Measurements from ENCODE around the gene SHISA8. TPM values are rescaled to one million over a fixed set of nuclear protein-coding genes. Genes with fewer than 3 reads are reported as not detected.

SHISA8 gene
- total and polyA plus RNA-seq, 2 experiments from 2014 or later: not detected

GRCh38 chr22:41883400-41883799 is 31.5 kb downstream of the SHISA8 start:
- Histone ChIP-seq H3K27me3 (no peaks in the 10 kb centered on the region), H3K36me3 (peaks cover 92% of the 10 kb centered on the region), H3K9me3 (ENCODE audit: low read depth) (no peaks in the 10 kb centered on the region), H3K4me1 (ENCODE audit: low read depth) (no peaks in the 10 kb centered on the region), H3K27ac (no peak overlapping the region), H3K4me3 (no peak overlapping the region)
- DNase-seq (ENCODE audit: low read depth in 1 of 2, low spot score in 1 of 2): no peak
- TF ChIP-seq CTCF (IDR thresholded peaks at IDR 0.05; ENCODE audit: low read depth, low read length): no peak

GRCh38 chr22:41880653-41881052 is 34.2 kb downstream of the SHISA8 start:
- no peaks in the 10 kb centered on the region for H3K27me3 ChIP-seq
- no peak for TF ChIP-seq CTCF (IDR thresholded peaks at IDR 0.05; ENCODE audit: low read depth, low read length)
- DNase-seq (ENCODE audit: low read depth in 1 of 2, low spot score in 1 of 2): no peak
- no peaks in the 10 kb centered on the region for H3K4me1 ChIP-seq (ENCODE audit: low read depth)
- H3K9me3 ChIP-seq (ENCODE audit: low read depth): no peaks in the 10 kb centered on the region
- no peak overlapping the region for H3K4me3 ChIP-seq
- H3K27ac ChIP-seq: no peak overlapping the region
- H3K36me3 ChIP-seq: peaks cover 93% of the 10 kb centered on the region

GRCh38 chr22:41876675-41877074 is 38.2 kb downstream of the SHISA8 start:
- no peaks in the 10 kb centered on the region for H3K27me3 ChIP-seq
- H3K27ac ChIP-seq: no peak overlapping the region
- no peak overlapping the region for H3K4me3 ChIP-seq
- H3K9me3 ChIP-seq (ENCODE audit: low read depth): no peaks in the 10 kb centered on the region
- DNase-seq (ENCODE audit: low read depth in 1 of 2, low spot score in 1 of 2): no peak
- no peak for TF ChIP-seq CTCF (IDR thresholded peaks at IDR 0.05; ENCODE audit: low read depth, low read length)
- H3K4me1 ChIP-seq (ENCODE audit: low read depth): no peaks in the 10 kb centered on the region
- H3K36me3 ChIP-seq: peaks cover 87% of the 10 kb centered on the region

GRCh38 chr22:41876275-41876674 is 38.6 kb downstream of the SHISA8 start:
- H3K4me1 ChIP-seq (ENCODE audit: low read depth): no peaks in the 10 kb centered on the region
- no peak overlapping the region for H3K4me3 ChIP-seq
- no peak for TF ChIP-seq CTCF (IDR thresholded peaks at IDR 0.05; ENCODE audit: low read depth, low read length)
- peaks cover 86% of the 10 kb centered on the region for H3K36me3 ChIP-seq
- no peaks in the 10 kb centered on the region for H3K27me3 ChIP-seq
- no peak for DNase-seq (ENCODE audit: low read depth in 1 of 2, low spot score in 1 of 2)
- H3K9me3 ChIP-seq (ENCODE audit: low read depth): no peaks in the 10 kb centered on the region
- no peak overlapping the region for H3K27ac ChIP-seq

- no peak for TF ChIP-seq CTCF (IDR thresholded peaks at IDR 0.05; ENCODE audit: low read depth, low read length)
- Histone ChIP-seq H3K4me1 (ENCODE audit: low read depth) (no peaks in the 10 kb centered on the region), H3K36me3 (peaks cover 86% of the 10 kb centered on the region), H3K4me3 (no peak overlapping the region), H3K27ac (no peak overlapping the region), H3K27me3 (no peaks in the 10 kb centered on the region), H3K9me3 (ENCODE audit: low read depth) (no peaks in the 10 kb centered on the region)
- DNase-seq (ENCODE audit: low read depth in 1 of 2, low spot score in 1 of 2): peak in 1 of 2 donors; percentile 11
Measured at GRCh38 chr22:41875531-41876270, 39.2 kb downstream of the SHISA8 start.

All from cardiac muscle cell (in vitro differentiated cells and primary cell).